Measurements from ENCODE around the gene TMCO6. TPM values are rescaled to one million over a fixed set of nuclear protein-coding genes. Genes with fewer than 3 reads are reported as not detected.

Gene TMCO6
- polyA plus RNA-seq, 5 donors, result 18.0 to 22.1 (median 20.0) TPM

- DNase-seq, result no peak
Measured at GRCh38 chr5:140672455-140673186, 33.4 kb downstream of the TMCO6 start.

- no peak for DNase-seq
Measured at GRCh38 chr5:140673187-140673976, 34.1 kb downstream of the TMCO6 start, which contains the start of gene DND1. TSS of gene DND1 (minus strand) at chr5:140673576. CDS start at chr5:140673542, 34 bp downstream.

- DNase-seq, result no peak
Measured at GRCh38 chr5:140674211-140674610, 35.0 kb downstream of the TMCO6 start.

GRCh38 chr5:140674629-140675028 is 35.4 kb downstream of the TMCO6 start:
- DNase-seq, result no peak

GRCh38 chr5:140677947-140678346 is 38.7 kb downstream of the TMCO6 start:
- DNase-seq, result no peak

- no peak for DNase-seq
Measured at GRCh38 chr5:140678993-140679392, 39.7 kb downstream of the TMCO6 start.

GRCh38 chr5:140690376-140690932 is 51.2 kb downstream of the TMCO6 start:
- DNase-seq, result no peak

- peak; percentile 82 for DNase-seq
Measured at GRCh38 chr5:140690941-140691924, 52.0 kb downstream of the TMCO6 start, which contains the start of the genes HARS1 and HARS2. TSS of gene HARS1 (minus strand) at chr5:140691370. CDS start at chr5:140691304, 66 bp downstream. TSS of gene HARS2 (plus strand) at chr5:140691455. CDS start at chr5:140691649, 194 bp downstream.

GRCh38 chr5:140694276-140694675 is 55.0 kb downstream of the TMCO6 start:
- no peak for DNase-seq

Other genes starting within 250 kb of the TMCO6 start
- 100 to 1,000 TPM in 4 of 5 donors, 10 to 100 TPM in 1; 97.8 to 144 (median 128) TPM for gene ANKHD1, start 237.6 kb upstream of the TMCO6 start, polyA plus RNA-seq (ENCODE audit: insufficient read depth in 1 of 5, insufficient read length in 5 of 5, low replicate concordance in 1 of 5)
- 10 to 100 TPM in 4 of 5 donors, 1 to 10 TPM in 1; 7.8 to 13.7 (median 10.5) TPM for gene EIF4EBP3, start 91.8 kb upstream of the TMCO6 start, polyA plus RNA-seq (ENCODE audit: insufficient read depth in 1 of 5, insufficient read length in 5 of 5, low replicate concordance in 1 of 5)
- gene SRA1, start 82.0 kb upstream of the TMCO6 start, polyA plus RNA-seq (ENCODE audit: insufficient read depth in 1 of 5, insufficient read length in 5 of 5, low replicate concordance in 1 of 5), result 10 to 100 TPM; 19.2 to 30.7 (median 22.9) TPM
- gene APBB3, start 74.9 kb upstream of the TMCO6 start, polyA plus RNA-seq (ENCODE audit: insufficient read depth in 1 of 5, insufficient read length in 5 of 5, low replicate concordance in 1 of 5), result 10 to 100 TPM; 41.6 to 57.2 (median 47.9) TPM
- 10 to 100 TPM; 68.2 to 81.1 (median 71.0) TPM for gene SLC35A4, start 74.6 kb upstream of the TMCO6 start, polyA plus RNA-seq (ENCODE audit: insufficient read depth in 1 of 5, insufficient read length in 5 of 5, low replicate concordance in 1 of 5)
- gene CD14, start 6.3 kb upstream of the TMCO6 start, polyA plus RNA-seq (ENCODE audit: insufficient read depth in 1 of 5, insufficient read length in 5 of 5, low replicate concordance in 1 of 5), result 10 to 100 TPM; 12.1 to 27.7 (median 16.8) TPM
- 10 to 100 TPM; 50.2 to 85.8 (median 61.8) TPM for gene NDUFA2, start 8.2 kb downstream of the TMCO6 start, polyA plus RNA-seq (ENCODE audit: insufficient read depth in 1 of 5, insufficient read length in 5 of 5, low replicate concordance in 1 of 5)
- 100 to 1,000 TPM; 140 to 196 (median 152) TPM for gene IK, start 8.4 kb downstream of the TMCO6 start, polyA plus RNA-seq (ENCODE audit: insufficient read depth in 1 of 5, insufficient read length in 5 of 5, low replicate concordance in 1 of 5)
- 10 to 100 TPM; 15.3 to 21.5 (median 20.5) TPM for gene WDR55, start 25.5 kb downstream of the TMCO6 start, polyA plus RNA-seq (ENCODE audit: insufficient read depth in 1 of 5, insufficient read length in 5 of 5, low replicate concordance in 1 of 5)
- gene DND1, start 34.1 kb downstream of the TMCO6 start, polyA plus RNA-seq (ENCODE audit: insufficient read depth in 1 of 5, insufficient read length in 5 of 5, low replicate concordance in 1 of 5), result under 1 TPM in 3 of 5 donors, not detected in 2; 0.55 to 0.70 (median 0.68) TPM
- 10 to 100 TPM; 71.4 to 77.3 (median 73.1) TPM for gene HARS1, start 51.9 kb downstream of the TMCO6 start, polyA plus RNA-seq (ENCODE audit: insufficient read depth in 1 of 5, insufficient read length in 5 of 5, low replicate concordance in 1 of 5)
- 10 to 100 TPM; 42.4 to 56.4 (median 49.8) TPM for gene HARS2, start 52.0 kb downstream of the TMCO6 start, polyA plus RNA-seq (ENCODE audit: insufficient read depth in 1 of 5, insufficient read length in 5 of 5, low replicate concordance in 1 of 5)
- gene ZMAT2, start 61.0 kb downstream of the TMCO6 start, polyA plus RNA-seq (ENCODE audit: insufficient read depth in 1 of 5, insufficient read length in 5 of 5, low replicate concordance in 1 of 5), result 100 to 1,000 TPM in 4 of 5 donors, 10 to 100 TPM in 1; 95.6 to 151 (median 114) TPM
- gene PCDHA1, start 146.7 kb downstream of the TMCO6 start, polyA plus RNA-seq (ENCODE audit: insufficient read depth in 1 of 5, insufficient read length in 5 of 5, low replicate concordance in 1 of 5), result under 1 TPM; 0.07 to 0.18 (median 0.09) TPM
- under 1 TPM; 0.14 to 0.34 (median 0.31) TPM for gene PCDHA2, start 155.4 kb downstream of the TMCO6 start, polyA plus RNA-seq (ENCODE audit: insufficient read depth in 1 of 5, insufficient read length in 5 of 5, low replicate concordance in 1 of 5)
- gene PCDHA3, start 161.6 kb downstream of the TMCO6 start, polyA plus RNA-seq (ENCODE audit: insufficient read depth in 1 of 5, insufficient read length in 5 of 5, low replicate concordance in 1 of 5), result under 1 TPM; 0.19 to 0.40 (median 0.27) TPM
- gene PCDHA4, start 167.6 kb downstream of the TMCO6 start, polyA plus RNA-seq (ENCODE audit: insufficient read depth in 1 of 5, insufficient read length in 5 of 5, low replicate concordance in 1 of 5), result under 1 TPM; 0.27 to 0.50 (median 0.44) TPM
- gene PCDHA5, start 182.2 kb downstream of the TMCO6 start, polyA plus RNA-seq (ENCODE audit: insufficient read depth in 1 of 5, insufficient read length in 5 of 5, low replicate concordance in 1 of 5), result under 1 TPM; 0.06 to 0.12 (median 0.09) TPM
- under 1 TPM; 0.21 to 0.37 (median 0.29) TPM for gene PCDHA6, start 188.5 kb downstream of the TMCO6 start, polyA plus RNA-seq (ENCODE audit: insufficient read depth in 1 of 5, insufficient read length in 5 of 5, low replicate concordance in 1 of 5)
- under 1 TPM; 0.32 to 0.67 (median 0.44) TPM for gene PCDHA7, start 194.8 kb downstream of the TMCO6 start, polyA plus RNA-seq (ENCODE audit: insufficient read depth in 1 of 5, insufficient read length in 5 of 5, low replicate concordance in 1 of 5)
- gene PCDHA8, start 201.7 kb downstream of the TMCO6 start, polyA plus RNA-seq (ENCODE audit: insufficient read depth in 1 of 5, insufficient read length in 5 of 5, low replicate concordance in 1 of 5), result under 1 TPM; 0.04 to 0.21 (median 0.12) TPM
- under 1 TPM; 0.04 to 0.10 (median 0.05) TPM for gene PCDHA9, start 208.9 kb downstream of the TMCO6 start, polyA plus RNA-seq (ENCODE audit: insufficient read depth in 1 of 5, insufficient read length in 5 of 5, low replicate concordance in 1 of 5)
- gene PCDHA10, start 216.4 kb downstream of the TMCO6 start, polyA plus RNA-seq (ENCODE audit: insufficient read depth in 1 of 5, insufficient read length in 5 of 5, low replicate concordance in 1 of 5), result under 1 TPM; 0.10 to 0.67 (median 0.36) TPM
- under 1 TPM; 0.09 to 0.74 (median 0.32) TPM for gene PCDHA11, start 229.5 kb downstream of the TMCO6 start, polyA plus RNA-seq (ENCODE audit: insufficient read depth in 1 of 5, insufficient read length in 5 of 5, low replicate concordance in 1 of 5)
- gene PCDHA12, start 235.9 kb downstream of the TMCO6 start, polyA plus RNA-seq (ENCODE audit: insufficient read depth in 1 of 5, insufficient read length in 5 of 5, low replicate concordance in 1 of 5), result under 1 TPM; 0.08 to 0.14 (median 0.09) TPM
- under 1 TPM; 0.08 to 0.42 (median 0.11) TPM for gene PCDHA13, start 242.7 kb downstream of the TMCO6 start, polyA plus RNA-seq (ENCODE audit: insufficient read depth in 1 of 5, insufficient read length in 5 of 5, low replicate concordance in 1 of 5)

Measured in right lung (tissue), 5 donors.